Fibroblast of lung (primary cell): ENCODE data around the gene RAP1B.

Experiments
- CTCF ChIP-seq, 2 donors: IDR thresholded peaks in 1 of 2; conservative IDR thresholded peaks in 1 of 2; 1 replicate in 1 of 2; 2 replicates in 1 of 2; pipeline ENCODE4 v1.5.1; 2011 to 2012; ENCODE audit warnings: low read length in 2 of 2, control low read depth in 1 of 2, inconsistent platforms in 1 of 2, low read depth in 1 of 2, mild to moderate bottlenecking in 1 of 2
- EZH2 ChIP-seq: IDR thresholded peaks from 2 replicates; pipeline ENCODE4 v1.5.1; 2012; ENCODE audit warnings: low read length, control low read depth, mild to moderate bottlenecking; ENCODE audit errors: missing control alignments

- no peak for TF ChIP-seq CTCF (conservative IDR thresholded peaks at IDR 0.05 in 1 of 2, IDR thresholded peaks at IDR 0.05 in 1 of 2; ENCODE audit: low read depth in 1 of 2, low read length in 2 of 2)
- no peak for TF ChIP-seq EZH2
Observed at GRCh38 chr12:68636268-68636667, 25.6 kb downstream of the RAP1B start.
